ENCODE results near the gene DUSP1. TPM values are rescaled to one million over a fixed set of nuclear protein-coding genes. Genes with fewer than 3 reads are reported as not detected.

The DUSP1 gene
- total RNA-seq, 4 donors from 2014 or later: 811 to 2,389 (median 1,820) TPM

DNA sequence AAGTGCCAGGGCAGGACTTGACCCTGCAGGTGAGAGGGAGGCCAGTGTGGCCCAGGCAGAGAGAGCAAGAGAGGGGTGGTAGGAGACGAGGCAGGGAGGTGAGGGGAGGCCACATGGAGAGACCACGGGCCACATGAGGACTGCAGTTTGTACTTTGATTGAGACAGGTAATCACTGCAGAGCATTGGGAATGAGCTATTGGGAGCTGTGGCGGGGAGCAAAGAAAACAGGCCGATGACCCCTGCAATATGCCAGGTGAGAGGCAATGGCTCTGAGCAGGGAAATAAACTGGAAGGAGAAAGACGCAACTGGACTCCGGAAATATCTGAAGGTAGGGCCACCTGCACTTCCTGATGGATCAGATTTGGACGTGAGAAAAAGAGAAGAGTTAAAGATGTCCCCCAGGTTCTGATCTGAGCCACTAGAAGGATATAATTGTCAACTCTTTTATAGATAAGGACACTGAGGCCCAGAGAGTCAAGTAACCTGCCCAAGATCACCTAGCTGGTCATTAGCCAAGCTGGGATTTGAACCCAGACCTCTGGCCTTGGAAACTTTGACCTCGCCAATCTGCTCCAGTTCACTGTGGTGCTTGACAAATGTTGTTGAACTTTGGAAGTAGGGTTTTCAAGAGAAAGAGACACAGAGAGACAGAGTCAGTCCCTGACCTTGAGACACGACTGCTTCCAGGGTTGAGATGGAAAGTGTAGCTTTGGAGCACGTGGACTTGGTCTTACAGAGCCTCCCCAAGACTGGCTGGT lies 42.3 kb downstream of the DUSP1 start:
- H3K4me3 ChIP-seq (ENCODE audit: low read depth, poor library complexity, severe bottlenecking): no peak overlapping the region
- WGBS, 2 donors: 84 to 88% methylated on average over 10 of the region's 10 CpGs
- intact Hi-C loops (cut with DNase I; ENCODE audit: low total_unique reads): no loop called here
- DNase-seq (ENCODE audit: low spot score in 2 of 2): peak in 1 of 2 donors; percentile 74
- TF ChIP-seq CTCF (IDR thresholded peaks at IDR 0.05) (no peak), POLR2A (IDR thresholded peaks at IDR 0.05) (no peak)

- H3K4me3 ChIP-seq (ENCODE audit: low read depth, poor library complexity, severe bottlenecking): no peak overlapping the region
- 69% methylated on average over 7 of the region's 7 CpGs for WGBS, 2 donors
- no peak for DNase-seq (ENCODE audit: low spot score in 2 of 2)
- TF ChIP-seq POLR2A (IDR thresholded peaks at IDR 0.05): no peak
- TF ChIP-seq CTCF (IDR thresholded peaks at IDR 0.05): no peak
- intact Hi-C loops (cut with DNase I; ENCODE audit: low total_unique reads): no loop called here
Observed at GRCh38 chr5:172727551-172727950, 43.4 kb downstream of the DUSP1 start.

- no peak for DNase-seq (ENCODE audit: low spot score in 2 of 2)
- no peak for TF ChIP-seq POLR2A (IDR thresholded peaks at IDR 0.05)
- no peak for TF ChIP-seq CTCF (IDR thresholded peaks at IDR 0.05)
- WGBS, 2 donors: 74 to 80% methylated on average over 11 of the region's 11 CpGs
- H3K4me3 ChIP-seq (ENCODE audit: low read depth, poor library complexity, severe bottlenecking): no peak overlapping the region
- intact Hi-C loops (cut with DNase I; ENCODE audit: low total_unique reads): no loop called here
Observed at GRCh38 chr5:172726966-172727365, 44.0 kb downstream of the DUSP1 start.

DNA sequence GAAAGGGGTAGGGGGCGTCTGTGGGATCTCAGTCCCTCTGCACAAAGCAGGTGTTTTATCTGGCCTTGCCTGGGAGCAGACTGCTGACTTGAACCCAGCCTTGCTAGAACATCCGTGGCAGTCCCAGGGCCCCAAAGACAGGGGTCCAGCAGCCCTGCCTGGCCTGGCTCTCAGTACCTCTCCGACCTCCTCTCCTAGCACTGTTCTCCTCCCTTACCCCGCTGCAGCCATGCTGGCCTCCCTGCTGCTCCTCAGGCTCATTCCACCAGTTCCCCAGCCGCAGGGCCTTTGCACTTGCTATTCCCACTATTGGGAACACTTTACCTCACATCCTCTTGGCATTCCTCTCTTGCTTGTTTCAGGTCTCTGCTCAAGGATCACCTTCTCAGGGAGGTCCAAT lies 45.2 kb downstream of the DUSP1 start:
- 96 to 98% methylated on average over 5 of the region's 5 CpGs for WGBS, 2 donors
- TF ChIP-seq CTCF (IDR thresholded peaks at IDR 0.05) (no peak), POLR2A (IDR thresholded peaks at IDR 0.05) (no peak)
- no peak for DNase-seq (ENCODE audit: low spot score in 2 of 2)
- H3K4me3 ChIP-seq (ENCODE audit: low read depth, poor library complexity, severe bottlenecking): no peak overlapping the region
- intact Hi-C loops (cut with DNase I; ENCODE audit: low total_unique reads): no loop called here

GRCh38 chr5:172725273-172725672 lies 45.7 kb downstream of the DUSP1 start:
- WGBS, 2 donors: 91 to 93% methylated on average over 10 of the region's 10 CpGs
- DNase-seq (ENCODE audit: low spot score in 2 of 2): no peak
- intact Hi-C loops (cut with DNase I; ENCODE audit: low total_unique reads): no loop called here
- no peak overlapping the region for H3K4me3 ChIP-seq (ENCODE audit: low read depth, poor library complexity, severe bottlenecking)
- TF ChIP-seq CTCF (IDR thresholded peaks at IDR 0.05) (no peak), POLR2A (IDR thresholded peaks at IDR 0.05) (no peak)
